Pancreas (tissue), 10 donors: ENCODE data around the gene TUBD1. TPM values are rescaled to one million over a fixed set of nuclear protein-coding genes. Genes with fewer than 3 reads are reported as not detected.
"Not testable (repeated sequence)": the region's sequence is repeated elsewhere in the genome, so short reads cannot be mapped to it uniquely, and the experiment has no call there.

Experiments
- ATAC-seq, 4 donors: fragments of 200-7000 bp; cut with Tn5 transposase; one replicate each; pipeline versions ENCODE4 v1.8.0 to v1.9.1; 2020; ENCODE audit warnings: mild to moderate bottlenecking in 4 of 4, moderate library complexity in 4 of 4
- DNase-seq, 6 donors: peaks; one replicate each; pipeline ENCODE4 v3.0.0-alpha.2; 2020
- FAIRE-seq: peaks from 2 replicates; lab custom pipeline; 2012; peaks lifted over from hg19 to GRCh38; lab: Jason Lieb, UNC
- H3K27ac ChIP-seq, 4 donors: fragments of 200-600 bp; sonication (generic); 1 replicate in 3 of 4; 2 replicates in 1 of 4; pipeline versions ENCODE4 v1.5.0 to v1.8.0; 2020
- H3K27me3 ChIP-seq, 4 donors: fragments of 200-600 bp; one replicate each; pipeline ENCODE4 v1.8.0; 2021
- H3K36me3 ChIP-seq, 3 donors: fragments of 200-600 bp; sonication (generic) in 1 of 3; one replicate each; pipeline versions ENCODE4 v1.5.0 to v1.8.0; 2020 to 2021
- H3K4me1 ChIP-seq, 3 donors: fragments of 200-600 bp; one replicate each; pipeline ENCODE4 v1.8.0; 2021
- H3K4me3 ChIP-seq, 4 donors: fragments of 200-600 bp; sonication (generic) in 2 of 4; one replicate each; pipeline versions ENCODE4 v1.5.0 to v1.8.0; 2020 to 2021
- H3K9me3 ChIP-seq, 4 donors: fragments of 200-600 bp; one replicate each; pipeline ENCODE4 v1.8.0; 2021
- WGBS, 2 donors: extraction: QIAGEN DNeasy Blood & Tissue Kit; methylation state at CpG; one replicate each; pipeline ENCODE4 v1.1.7; 2013; 5-methylcytosine and 5-hydroxymethylcytosine counted together
- intact Hi-C, 3 donors: fragments of 100-400 bp; cut with DNase I; formaldehyde crosslinking; loops; one replicate each; pipeline versions ENCODE4 v1.11.1 to v1.14.2; 2022
- polyA plus RNA-seq, 2 donors: library from polyadenylated mRNA; stranded (reverse); fragments of 200-250 nt; gene quantifications; one replicate each; pipeline ENCODE4 v1.2.3, GENCODE V29; 2013
- total RNA-seq, 6 donors: library from RNA; stranded (reverse); fragmentation: NEBNext Ultra II Directional in 4 of 6; extraction: Animal tissue kit (Norgen Biotek cat#: 25700) in 4 of 6; gene quantifications; one replicate each; pipeline versions ENCODE4 v1.2.1 to v1.2.4, GENCODE V29; 2021 to 2023
- TF ChIP-seq, protein P1 (sequence below), 4 donors: fragments of 200-600 bp; sonication (generic) in 3 of 4; IDR thresholded peaks; one replicate each; pipeline versions ENCODE4 v1.5.0 to v1.8.0; 2021; ENCODE audit warnings: antibody characterized with exemption in 4 of 4
- donor health status: healthy with polysubstance abuse.
- donor health status: DM: no; HTN: no; CAD: no; lungs with moderate emphysema.
- donor health status: DM: no; HTN: no; CAD: no.
- donor health status: control.
- donor health status: control.
- donor health status: Bipolar disorder and iron deficiency.
- donor health status: DM: yes; HTN: yes; CAD: no.
- donor health status: DM: no; HTN: no; CAD: no.
- donor health status: DM: no; HTN: no; CAD: no.
- donor health status: DM: yes; HTN: yes; CAD: no.

TUBD1 gene
- total and polyA plus RNA-seq, 8 donors, result 3.4 to 8.5 (median 6.6) TPM

DNA sequence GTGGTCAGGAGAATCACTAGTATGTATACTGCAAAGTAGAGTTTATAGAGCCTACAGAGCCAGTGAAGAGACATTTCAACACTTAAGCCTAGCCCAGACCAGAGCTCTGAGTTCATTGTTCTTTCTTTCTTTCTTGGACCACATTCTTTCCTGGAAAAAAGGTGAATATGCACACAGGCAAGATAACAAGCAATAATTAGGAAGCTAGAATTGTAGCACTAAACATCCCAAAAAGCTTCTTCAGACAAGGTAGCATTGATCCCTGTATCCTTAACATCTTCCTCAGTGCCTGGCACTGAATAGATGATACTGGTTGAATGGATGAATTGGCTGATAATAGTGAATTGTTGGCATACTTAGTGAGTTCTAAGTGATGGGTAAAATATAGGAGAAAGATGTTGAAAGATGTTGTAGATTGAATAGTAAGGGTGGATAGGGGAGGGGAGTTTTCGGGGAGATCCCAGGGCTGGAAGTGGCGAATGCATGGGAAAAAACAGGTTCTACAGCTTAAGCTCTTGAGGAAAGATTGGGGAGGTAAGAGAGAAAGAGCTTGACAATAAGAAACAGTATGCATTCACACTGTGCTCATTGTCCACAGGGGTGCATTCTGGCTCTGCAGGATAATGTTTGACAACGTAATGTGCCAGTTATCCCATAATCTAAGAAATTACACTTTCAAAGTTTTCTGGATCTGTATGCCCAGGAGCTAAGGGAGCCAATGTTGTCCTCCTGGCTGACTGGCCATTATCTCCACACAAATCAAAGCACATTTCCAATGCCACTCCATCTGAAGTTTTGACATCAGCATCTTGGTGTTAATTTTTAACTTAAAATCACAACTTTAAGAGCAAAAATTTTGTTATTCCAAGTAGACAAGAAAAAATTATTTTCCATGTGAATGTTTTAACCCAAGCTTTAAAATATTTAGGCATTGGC, 35.6 kb downstream of the TUBD1 start:
- Histone ChIP-seq H3K27ac (peak overlapping the region in 2 of 4 donors; percentile 69 to 79), H3K4me3 (no peak overlapping the region), H3K9me3 (no peaks in the 10 kb centered on the region), H3K4me1 (peaks cover 18 to 67% (median 37%) of the 10 kb centered on the region in 3 donors), H3K27me3 (no peaks in the 10 kb centered on the region), H3K36me3 (no peaks in the 10 kb centered on the region)
- TF ChIP-seq, protein P1, sequence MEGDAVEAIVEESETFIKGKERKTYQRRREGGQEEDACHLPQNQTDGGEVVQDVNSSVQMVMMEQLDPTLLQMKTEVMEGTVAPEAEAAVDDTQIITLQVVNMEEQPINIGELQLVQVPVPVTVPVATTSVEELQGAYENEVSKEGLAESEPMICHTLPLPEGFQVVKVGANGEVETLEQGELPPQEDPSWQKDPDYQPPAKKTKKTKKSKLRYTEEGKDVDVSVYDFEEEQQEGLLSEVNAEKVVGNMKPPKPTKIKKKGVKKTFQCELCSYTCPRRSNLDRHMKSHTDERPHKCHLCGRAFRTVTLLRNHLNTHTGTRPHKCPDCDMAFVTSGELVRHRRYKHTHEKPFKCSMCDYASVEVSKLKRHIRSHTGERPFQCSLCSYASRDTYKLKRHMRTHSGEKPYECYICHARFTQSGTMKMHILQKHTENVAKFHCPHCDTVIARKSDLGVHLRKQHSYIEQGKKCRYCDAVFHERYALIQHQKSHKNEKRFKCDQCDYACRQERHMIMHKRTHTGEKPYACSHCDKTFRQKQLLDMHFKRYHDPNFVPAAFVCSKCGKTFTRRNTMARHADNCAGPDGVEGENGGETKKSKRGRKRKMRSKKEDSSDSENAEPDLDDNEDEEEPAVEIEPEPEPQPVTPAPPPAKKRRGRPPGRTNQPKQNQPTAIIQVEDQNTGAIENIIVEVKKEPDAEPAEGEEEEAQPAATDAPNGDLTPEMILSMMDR (IDR thresholded peaks at IDR 0.05), result no peak
- ATAC-seq, result peak in 2 of 4 donors; percentile 4 to 9
- FAIRE-seq, result no peak
- no peak for DNase-seq
- intact Hi-C loops, result no loop called here
- WGBS, 2 donors, result 27 to 28% methylated on average over 3 of the region's 3 CpGs

DNA sequence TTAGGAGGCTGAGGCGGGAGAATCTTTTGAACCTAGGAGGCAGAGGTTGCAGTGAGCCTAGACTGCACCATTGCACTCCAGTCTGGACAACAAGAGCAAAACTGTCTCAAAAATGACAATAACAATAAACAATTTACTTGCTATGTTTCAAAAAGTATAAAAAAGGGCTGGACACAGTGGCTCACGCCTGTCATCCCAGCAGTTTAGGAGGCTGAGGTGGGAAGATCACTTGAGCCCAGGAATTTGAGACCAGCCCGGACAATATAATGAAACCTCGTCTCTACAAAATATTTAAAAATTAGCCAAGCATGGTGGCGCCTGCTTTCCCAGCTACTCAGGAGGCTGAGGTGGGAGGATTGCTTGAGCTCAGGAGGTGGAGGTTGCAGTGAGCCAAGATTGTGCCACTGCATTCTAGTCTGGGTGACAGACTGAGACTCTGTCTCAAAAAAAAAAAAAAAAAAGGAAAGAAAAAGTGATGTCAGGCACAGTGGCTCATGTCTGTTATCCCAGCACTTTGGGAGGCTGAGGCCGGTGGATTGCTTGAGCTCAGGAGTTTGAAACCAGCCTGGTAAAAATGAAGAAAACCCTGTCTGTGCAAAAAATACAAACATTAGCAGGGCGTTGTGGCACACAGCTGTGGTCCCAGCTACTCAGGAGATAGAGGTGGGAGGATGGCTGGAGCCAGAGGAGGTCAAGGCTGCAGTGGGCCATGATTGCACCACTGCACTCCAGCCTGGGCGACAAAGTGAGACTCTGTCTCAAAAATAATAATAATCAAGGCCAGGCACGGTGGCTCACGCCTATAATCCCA, 38.6 kb downstream of the TUBD1 start:
- intact Hi-C loops, H3K36me3 ChIP-seq, H3K4me3 ChIP-seq, DNase-seq, FAIRE-seq, H3K9me3 ChIP-seq, H3K27me3 ChIP-seq, ATAC-seq: not testable (repeated sequence)
- Histone ChIP-seq H3K4me1 (peaks cover 21 to 81% (median 36%) of the 10 kb centered on the region in 3 donors), H3K27ac (peak overlapping the region; percentile 23 to 79 (median 50))
- WGBS, 2 donors, result 88 to 92% methylated on average over 10 of the region's 10 CpGs

DNA sequence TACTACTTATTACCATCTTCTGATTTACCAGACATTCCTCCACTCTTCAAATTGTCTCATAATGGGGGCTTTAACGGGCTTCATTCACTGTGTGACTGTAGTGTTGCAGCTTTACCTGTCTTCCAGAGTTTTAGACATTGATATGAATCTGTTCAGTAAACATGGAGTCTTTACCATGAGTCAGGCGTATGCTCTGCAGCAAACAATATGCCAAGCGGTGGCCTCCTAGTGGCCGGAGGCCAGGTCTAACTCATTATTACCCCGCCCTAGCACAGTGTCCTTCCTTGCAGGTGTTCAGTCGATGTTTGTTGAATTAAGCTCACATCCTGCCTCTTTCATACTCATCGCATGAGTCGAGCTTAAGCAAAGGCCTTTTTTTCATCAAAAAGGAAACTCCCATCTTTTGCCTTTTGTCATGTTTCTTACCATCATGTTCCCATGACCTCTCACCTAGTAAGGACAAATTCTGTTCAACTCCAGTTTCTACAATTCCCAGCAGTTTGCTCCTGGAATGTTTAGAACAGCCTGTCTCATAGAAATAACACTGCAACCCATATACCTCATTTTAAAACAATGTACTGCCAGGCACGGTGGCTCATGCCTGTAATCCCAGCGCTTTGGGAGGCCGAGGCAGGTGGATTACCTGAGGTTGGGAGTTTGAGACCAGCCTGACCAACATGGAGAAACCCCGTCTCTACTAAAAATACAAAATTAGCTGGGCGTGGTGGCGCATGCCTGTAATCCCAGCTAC, 39.4 kb downstream of the TUBD1 start:
- peaks cover 27 to 84% (median 41%) of the 10 kb centered on the region in 3 donors for H3K4me1 ChIP-seq
- no peak overlapping the region for H3K4me3 ChIP-seq
- H3K9me3 ChIP-seq, result no peaks in the 10 kb centered on the region
- FAIRE-seq (no peak), ATAC-seq (peak; percentile 65 to 81 (median 72)), DNase-seq (peak in 5 of 6 donors; percentile 71 to 89 (median 78))
- no peaks in the 10 kb centered on the region for H3K36me3 ChIP-seq
- H3K27me3 ChIP-seq, result no peaks in the 10 kb centered on the region
- peak overlapping the region; percentile 23 to 69 (median 48) for H3K27ac ChIP-seq
- TF ChIP-seq, protein P1 (IDR thresholded peaks at IDR 0.05), result peak in 2 of 4 donors; percentile 41 to 44
- intact Hi-C loops, result no loop called here
- WGBS, 2 donors, result 55 to 58% methylated on average over 14 of the region's 14 CpGs

DNA sequence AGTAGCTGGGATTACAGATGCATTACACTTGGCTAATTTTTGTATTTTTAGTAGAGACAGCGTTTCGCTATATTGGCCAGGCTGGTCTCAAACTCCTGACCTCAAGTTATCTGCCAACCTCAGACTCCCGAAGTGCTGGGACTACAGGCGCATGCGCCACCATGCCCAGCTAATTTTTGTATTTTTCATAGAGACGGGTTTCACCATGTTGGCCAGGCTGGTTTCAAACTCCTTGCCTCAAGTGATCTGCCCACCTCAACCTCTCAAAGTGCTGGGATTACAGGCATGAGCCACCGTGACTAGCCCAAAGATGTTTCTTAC, 39.9 kb downstream of the TUBD1 start:
- H3K27me3 ChIP-seq, H3K36me3 ChIP-seq, H3K9me3 ChIP-seq, DNase-seq, ATAC-seq, intact Hi-C loops, FAIRE-seq, H3K4me3 ChIP-seq: not testable (repeated sequence)
- H3K4me1 ChIP-seq, result peaks cover 32 to 84% (median 44%) of the 10 kb centered on the region in 3 donors
- peak overlapping the region; percentile 23 to 69 (median 48) for H3K27ac ChIP-seq
- WGBS, 2 donors, result 87 to 91% methylated on average over 7 of the region's 7 CpGs

DNA sequence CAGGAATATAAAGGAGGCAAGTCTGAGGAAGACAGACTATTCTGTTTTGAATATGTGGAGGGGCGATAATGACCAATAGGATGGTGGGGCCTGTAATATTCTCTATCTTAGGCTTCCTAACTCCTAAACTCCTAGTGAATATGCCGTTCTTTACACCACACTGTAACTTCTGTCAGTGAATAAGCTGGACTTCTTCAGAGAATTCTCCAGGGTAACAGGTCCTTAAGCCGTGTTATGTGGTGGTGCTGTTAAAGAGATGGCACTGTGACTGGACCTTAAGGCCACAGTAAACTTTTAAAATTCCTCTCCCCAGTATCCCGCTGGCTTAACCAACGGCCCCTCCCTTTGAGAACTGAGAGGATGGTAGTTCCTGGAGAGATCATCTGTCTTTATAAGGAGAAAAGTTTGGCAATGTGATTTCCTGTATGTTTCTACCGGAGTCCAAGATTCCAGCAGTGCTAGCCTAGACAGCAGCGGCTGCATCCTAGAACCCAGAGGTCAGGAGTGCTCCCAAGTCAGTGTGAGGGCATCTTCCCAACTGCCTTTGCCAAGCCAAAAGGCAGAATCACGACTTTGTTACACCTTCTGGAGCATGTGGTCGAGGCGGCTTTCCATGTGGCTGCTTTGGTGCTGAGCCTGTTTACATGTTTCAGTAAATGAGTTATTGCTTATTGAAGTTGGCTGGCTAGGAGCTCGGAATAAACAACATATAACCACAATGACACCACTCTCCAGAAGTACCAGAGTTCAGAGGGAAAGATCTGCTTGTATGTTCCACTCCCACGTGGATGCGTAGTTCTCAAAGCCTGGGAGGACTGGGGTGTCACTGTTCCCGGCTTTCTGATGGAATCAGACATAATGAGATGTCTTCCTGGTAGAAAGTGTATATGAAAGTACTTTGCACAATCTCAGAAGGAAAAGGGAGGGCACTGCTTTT, 41.0 kb downstream of the TUBD1 start:
- DNase-seq (no peak), ATAC-seq (peak in 1 of 4 donors; percentile 4), FAIRE-seq (no peak)
- WGBS, 2 donors, result 50 to 60% methylated on average over 14 of the region's 14 CpGs
- Histone ChIP-seq H3K27ac (peak overlapping the region; percentile 23 to 69 (median 48)), H3K9me3 (no peaks in the 10 kb centered on the region), H3K4me3 (no peak overlapping the region), H3K4me1 (peaks cover 40 to 84% (median 50%) of the 10 kb centered on the region in 3 donors), H3K36me3 (no peaks in the 10 kb centered on the region), H3K27me3 (no peaks in the 10 kb centered on the region)
- TF ChIP-seq, protein P1 (IDR thresholded peaks at IDR 0.05), result no peak
- intact Hi-C loops, result no loop called here

DNA sequence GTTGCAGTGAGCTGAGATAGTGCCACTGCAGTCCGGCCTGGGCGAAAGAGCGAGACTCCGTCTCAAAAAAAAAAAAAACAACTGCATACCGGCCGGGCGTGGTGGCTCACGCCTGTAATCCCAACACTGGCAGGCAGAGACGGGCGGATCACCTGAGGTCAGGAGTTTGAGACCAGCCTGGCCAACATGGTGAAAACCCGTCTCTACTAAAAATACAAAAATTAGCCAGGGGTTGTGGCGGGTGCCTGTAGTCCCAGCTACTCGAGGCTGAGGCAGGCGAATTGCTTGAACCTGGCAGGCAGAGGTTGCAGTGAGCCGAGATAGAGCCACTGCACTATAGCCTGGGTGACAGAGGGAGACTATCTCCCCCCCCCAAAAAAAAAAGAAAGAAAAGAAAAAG, 42.4 kb downstream of the TUBD1 start:
- H3K9me3 ChIP-seq, DNase-seq, H3K4me3 ChIP-seq, ATAC-seq, H3K27me3 ChIP-seq, H3K36me3 ChIP-seq, intact Hi-C loops, FAIRE-seq: not testable (repeated sequence)
- 91 to 92% methylated on average over 15 of the region's 15 CpGs for WGBS, 2 donors
- H3K4me1 ChIP-seq, result peaks cover 52 to 82% (median 58%) of the 10 kb centered on the region in 3 donors
- peak overlapping the region in 1 of 4 donors; percentile 95 for H3K27ac ChIP-seq
